GM23338 (cell line): ENCODE results near the gene TMEM14A.

Source experiments
- CREB1 ChIP-seq: fragments of 250-450 bp; sonication (Bioruptor Pico); IDR thresholded peaks from 2 replicates; pipeline ENCODE4 v1.5.0; 2020; ENCODE audit warnings: low read depth, mild to moderate bottlenecking, moderate library complexity
- CTCF ChIP-seq, 2 experiments: fragments of 200-600 bp in 1 of 2; sonication (generic) in 1 of 2; conservative IDR thresholded peaks; 2 replicates each; pipeline versions ENCODE4 v1.5.1 to v1.6.1; 2016 to 2017; ENCODE audit warnings: antibody characterized with exemption in 2 of 2, low read depth in 2 of 2, mild to moderate bottlenecking in 2 of 2, moderate library complexity in 1 of 2
- EZH2 ChIP-seq: fragments of 200-600 bp; sonication (generic); IDR thresholded peaks from one replicate; pipeline ENCODE4 v1.8.0; 2017; ENCODE audit warnings: antibody characterized with exemption, mild to moderate bottlenecking, low read depth; ENCODE audit not compliant: unreplicated experiment
- EZH2phosphoT487 ChIP-seq: fragments of 200-600 bp; sonication (generic); IDR thresholded peaks from one replicate; pipeline ENCODE4 v1.8.1; 2018; ENCODE audit warnings: antibody characterized with exemption; ENCODE audit not compliant: unreplicated experiment
- JUNB ChIP-seq: IDR thresholded peaks from one replicate; pipeline ENCODE4 v1.6.1; 2016; ENCODE audit warnings: antibody characterized with exemption; ENCODE audit not compliant: unreplicated experiment
- NANOG ChIP-seq: IDR thresholded peaks from 2 replicates; pipeline ENCODE4 v1.6.1; 2016; ENCODE audit warnings: antibody characterized with exemption, borderline replicate concordance
- POLR2AphosphoS5 ChIP-seq: IDR thresholded peaks from 2 replicates; pipeline ENCODE4 v1.6.1; 2016; ENCODE audit warnings: antibody characterized with exemption, low read depth
- REST ChIP-seq: IDR thresholded peaks from one replicate; pipeline ENCODE4 v1.6.1; 2018; ENCODE audit warnings: antibody characterized with exemption; ENCODE audit not compliant: unreplicated experiment
- ZNF114 ChIP-seq: fragments of 250-450 bp; sonication (Bioruptor Pico); IDR thresholded peaks from 2 replicates; pipeline ENCODE4 v1.5.0; 2020; ENCODE audit warnings: mild to moderate bottlenecking, moderate library complexity
- ZNF331 ChIP-seq: fragments of 250-450 bp; sonication (Bioruptor Pico); IDR thresholded peaks from 2 replicates; pipeline ENCODE4 v1.5.0; 2020; ENCODE audit warnings: low read depth, mild to moderate bottlenecking, moderate library complexity
- TF ChIP-seq, protein P1 (sequence below): IDR thresholded peaks from 2 replicates; pipeline ENCODE4 v1.6.1; 2016; ENCODE audit warnings: antibody characterized with exemption
- TF ChIP-seq, protein P2 (sequence below): fragments of 250-450 bp; sonication (Bioruptor Pico); IDR thresholded peaks from 2 replicates; pipeline ENCODE4 v1.5.0; 2020; ENCODE audit warnings: mild to moderate bottlenecking, moderate library complexity

DNA sequence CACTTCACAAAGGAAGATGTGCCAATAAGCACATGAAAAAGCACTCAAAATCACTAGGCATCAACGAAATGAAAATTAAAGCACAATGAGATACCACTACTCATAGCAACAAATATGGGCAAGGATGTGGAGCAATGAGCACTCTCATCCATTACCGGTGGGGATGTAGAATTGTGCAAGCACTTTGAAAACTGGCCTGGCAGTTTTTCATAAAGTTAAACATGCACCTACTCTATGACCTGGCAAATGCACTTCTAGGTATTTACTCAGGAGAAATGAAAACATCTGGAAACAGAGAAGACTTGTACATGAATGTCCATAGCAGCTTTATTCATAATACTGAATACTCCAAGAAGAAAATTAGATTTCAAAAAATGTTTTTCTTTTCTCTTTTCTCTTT lies 34.1 kb upstream of the TMEM14A start:
- TF ChIP-seq NANOG: no peak
- no peak for TF ChIP-seq POLR2AphosphoS5
- no peak for TF ChIP-seq EZH2
- no peak for TF ChIP-seq JUNB
- no peak for TF ChIP-seq CTCF (conservative IDR thresholded peaks at IDR 0.05; ENCODE audit: low read depth in 2 of 2)
- TF ChIP-seq EZH2phosphoT487: no peak
- TF ChIP-seq REST: no peak
- TF ChIP-seq CREB1: no peak
- no peak for TF ChIP-seq ZNF114
- TF ChIP-seq, protein P1, sequence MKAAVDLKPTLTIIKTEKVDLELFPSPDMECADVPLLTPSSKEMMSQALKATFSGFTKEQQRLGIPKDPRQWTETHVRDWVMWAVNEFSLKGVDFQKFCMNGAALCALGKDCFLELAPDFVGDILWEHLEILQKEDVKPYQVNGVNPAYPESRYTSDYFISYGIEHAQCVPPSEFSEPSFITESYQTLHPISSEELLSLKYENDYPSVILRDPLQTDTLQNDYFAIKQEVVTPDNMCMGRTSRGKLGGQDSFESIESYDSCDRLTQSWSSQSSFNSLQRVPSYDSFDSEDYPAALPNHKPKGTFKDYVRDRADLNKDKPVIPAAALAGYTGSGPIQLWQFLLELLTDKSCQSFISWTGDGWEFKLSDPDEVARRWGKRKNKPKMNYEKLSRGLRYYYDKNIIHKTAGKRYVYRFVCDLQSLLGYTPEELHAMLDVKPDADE: no peak
- TF ChIP-seq ZNF331: no peak
- TF ChIP-seq, protein P2, sequence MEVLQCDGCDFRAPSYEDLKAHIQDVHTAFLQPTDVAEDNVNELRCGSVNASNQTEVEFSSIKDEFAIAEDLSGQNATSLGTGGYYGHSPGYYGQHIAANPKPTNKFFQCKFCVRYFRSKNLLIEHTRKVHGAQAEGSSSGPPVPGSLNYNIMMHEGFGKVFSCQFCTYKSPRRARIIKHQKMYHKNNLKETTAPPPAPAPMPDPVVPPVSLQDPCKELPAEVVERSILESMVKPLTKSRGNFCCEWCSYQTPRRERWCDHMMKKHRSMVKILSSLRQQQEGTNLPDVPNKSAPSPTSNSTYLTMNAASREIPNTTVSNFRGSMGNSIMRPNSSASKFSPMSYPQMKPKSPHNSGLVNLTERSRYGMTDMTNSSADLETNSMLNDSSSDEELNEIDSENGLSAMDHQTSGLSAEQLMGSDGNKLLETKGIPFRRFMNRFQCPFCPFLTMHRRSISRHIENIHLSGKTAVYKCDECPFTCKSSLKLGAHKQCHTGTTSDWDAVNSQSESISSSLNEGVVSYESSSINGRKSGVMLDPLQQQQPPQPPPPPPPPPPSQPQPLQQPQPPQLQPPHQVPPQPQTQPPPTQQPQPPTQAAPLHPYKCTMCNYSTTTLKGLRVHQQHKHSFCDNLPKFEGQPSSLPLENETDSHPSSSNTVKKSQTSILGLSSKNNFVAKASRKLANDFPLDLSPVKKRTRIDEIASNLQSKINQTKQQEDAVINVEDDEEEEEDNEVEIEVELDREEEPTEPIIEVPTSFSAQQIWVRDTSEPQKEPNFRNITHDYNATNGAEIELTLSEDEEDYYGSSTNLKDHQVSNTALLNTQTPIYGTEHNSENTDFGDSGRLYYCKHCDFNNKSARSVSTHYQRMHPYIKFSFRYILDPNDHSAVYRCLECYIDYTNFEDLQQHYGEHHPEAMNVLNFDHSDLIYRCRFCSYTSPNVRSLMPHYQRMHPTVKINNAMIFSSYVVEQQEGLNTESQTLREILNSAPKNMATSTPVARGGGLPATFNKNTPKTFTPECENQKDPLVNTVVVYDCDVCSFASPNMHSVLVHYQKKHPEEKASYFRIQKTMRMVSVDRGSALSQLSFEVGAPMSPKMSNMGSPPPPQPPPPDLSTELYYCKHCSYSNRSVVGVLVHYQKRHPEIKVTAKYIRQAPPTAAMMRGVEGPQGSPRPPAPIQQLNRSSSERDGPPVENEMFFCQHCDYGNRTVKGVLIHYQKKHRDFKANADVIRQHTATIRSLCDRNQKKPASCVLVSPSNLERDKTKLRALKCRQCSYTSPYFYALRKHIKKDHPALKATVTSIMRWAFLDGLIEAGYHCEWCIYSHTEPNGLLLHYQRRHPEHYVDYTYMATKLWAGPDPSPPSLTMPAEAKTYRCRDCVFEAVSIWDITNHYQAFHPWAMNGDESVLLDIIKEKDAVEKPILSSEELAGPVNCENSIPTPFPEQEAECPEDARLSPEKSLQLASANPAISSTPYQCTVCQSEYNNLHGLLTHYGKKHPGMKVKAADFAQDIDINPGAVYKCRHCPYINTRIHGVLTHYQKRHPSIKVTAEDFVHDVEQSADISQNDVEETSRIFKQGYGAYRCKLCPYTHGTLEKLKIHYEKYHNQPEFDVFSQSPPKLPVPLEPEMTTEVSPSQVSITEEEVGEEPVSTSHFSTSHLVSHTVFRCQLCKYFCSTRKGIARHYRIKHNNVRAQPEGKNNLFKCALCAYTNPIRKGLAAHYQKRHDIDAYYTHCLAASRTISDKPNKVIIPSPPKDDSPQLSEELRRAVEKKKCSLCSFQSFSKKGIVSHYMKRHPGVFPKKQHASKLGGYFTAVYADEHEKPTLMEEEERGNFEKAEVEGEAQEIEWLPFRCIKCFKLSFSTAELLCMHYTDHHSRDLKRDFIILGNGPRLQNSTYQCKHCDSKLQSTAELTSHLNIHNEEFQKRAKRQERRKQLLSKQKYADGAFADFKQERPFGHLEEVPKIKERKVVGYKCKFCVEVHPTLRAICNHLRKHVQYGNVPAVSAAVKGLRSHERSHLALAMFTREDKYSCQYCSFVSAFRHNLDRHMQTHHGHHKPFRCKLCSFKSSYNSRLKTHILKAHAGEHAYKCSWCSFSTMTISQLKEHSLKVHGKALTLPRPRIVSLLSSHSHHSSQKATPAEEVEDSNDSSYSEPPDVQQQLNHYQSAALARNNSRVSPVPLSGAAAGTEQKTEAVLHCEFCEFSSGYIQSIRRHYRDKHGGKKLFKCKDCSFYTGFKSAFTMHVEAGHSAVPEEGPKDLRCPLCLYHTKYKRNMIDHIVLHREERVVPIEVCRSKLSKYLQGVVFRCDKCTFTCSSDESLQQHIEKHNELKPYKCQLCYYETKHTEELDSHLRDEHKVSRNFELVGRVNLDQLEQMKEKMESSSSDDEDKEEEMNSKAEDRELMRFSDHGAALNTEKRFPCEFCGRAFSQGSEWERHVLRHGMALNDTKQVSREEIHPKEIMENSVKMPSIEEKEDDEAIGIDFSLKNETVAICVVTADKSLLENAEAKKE (CRISPR knock-in tag): no peak
